Activated gamma-delta T cell (primary cell): ENCODE data around the gene PRSS23.
"Not testable (repeated sequence)": the region's sequence is repeated elsewhere in the genome, so short reads cannot be mapped to it uniquely, and the experiment has no call there.

ENCODE experiments used
- DNase-seq: peaks from one replicate; lab custom pipeline; 2025; lab: John Stamatoyannopoulos, UW

Gene PRSS23

DNA sequence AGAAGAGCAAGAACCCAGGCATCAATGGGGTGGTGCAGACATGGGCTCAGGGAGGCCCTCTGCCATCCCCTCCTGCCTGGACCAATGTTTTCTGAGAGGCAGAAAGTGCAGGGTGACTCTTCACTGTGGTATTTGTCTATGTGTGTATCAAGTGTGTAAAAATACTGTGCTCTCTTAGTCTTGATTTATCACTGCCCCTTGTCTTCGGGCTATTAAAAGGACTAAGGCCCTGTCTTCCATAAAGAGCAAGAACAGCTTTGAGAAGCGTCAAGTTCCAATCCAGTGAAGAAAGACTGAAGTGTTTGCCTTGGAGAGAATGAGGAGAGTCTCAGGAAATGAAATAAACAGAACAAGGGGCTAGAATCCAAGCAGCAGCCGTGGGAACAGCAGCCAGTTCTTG is 14.4 kb downstream of the PRSS23 start:
- DNase-seq = no peak

DNA sequence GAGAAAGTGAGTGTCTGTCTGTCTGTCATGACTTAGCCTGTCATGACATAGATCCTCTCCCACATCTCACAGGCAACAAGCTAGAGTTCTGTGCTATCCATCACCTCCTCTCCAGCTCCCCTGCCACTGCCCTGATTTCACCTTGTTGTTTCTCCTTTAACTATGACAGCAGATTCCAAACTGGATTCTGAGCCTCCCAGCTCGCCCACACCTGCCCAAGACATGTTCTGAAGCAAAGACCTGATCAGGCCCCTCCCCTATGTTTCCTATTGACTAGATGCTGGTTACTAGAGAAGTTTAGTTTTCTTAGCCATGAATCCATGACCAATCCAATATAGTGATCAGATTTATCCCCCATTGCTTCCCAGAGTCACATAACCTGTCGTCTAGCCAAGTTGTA is 15.4 kb downstream of the PRSS23 start:
- no peak for DNase-seq

DNA sequence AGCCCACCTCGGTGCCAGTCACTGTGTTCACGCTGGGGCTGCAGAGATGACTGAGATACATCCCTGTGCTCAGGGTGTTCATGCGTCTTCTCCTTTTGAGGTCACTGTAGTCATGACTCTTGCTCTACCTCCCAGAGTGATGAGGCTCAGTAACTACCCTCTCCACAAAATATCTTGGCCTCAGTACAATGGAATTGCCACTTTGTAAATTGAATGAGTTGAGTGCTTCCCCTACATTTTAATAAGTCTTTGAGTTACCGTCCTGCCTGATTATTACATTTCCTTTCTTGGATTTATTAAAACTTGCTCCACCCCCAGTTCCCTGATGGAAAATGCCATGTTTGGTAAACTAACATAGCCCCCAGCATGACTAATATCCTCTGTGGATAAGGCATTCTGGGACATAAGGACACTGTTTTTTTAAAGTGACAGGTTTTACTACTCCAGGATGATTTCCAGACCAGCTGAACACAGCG is 15.9 kb downstream of the PRSS23 start:
- no peak for DNase-seq

DNA sequence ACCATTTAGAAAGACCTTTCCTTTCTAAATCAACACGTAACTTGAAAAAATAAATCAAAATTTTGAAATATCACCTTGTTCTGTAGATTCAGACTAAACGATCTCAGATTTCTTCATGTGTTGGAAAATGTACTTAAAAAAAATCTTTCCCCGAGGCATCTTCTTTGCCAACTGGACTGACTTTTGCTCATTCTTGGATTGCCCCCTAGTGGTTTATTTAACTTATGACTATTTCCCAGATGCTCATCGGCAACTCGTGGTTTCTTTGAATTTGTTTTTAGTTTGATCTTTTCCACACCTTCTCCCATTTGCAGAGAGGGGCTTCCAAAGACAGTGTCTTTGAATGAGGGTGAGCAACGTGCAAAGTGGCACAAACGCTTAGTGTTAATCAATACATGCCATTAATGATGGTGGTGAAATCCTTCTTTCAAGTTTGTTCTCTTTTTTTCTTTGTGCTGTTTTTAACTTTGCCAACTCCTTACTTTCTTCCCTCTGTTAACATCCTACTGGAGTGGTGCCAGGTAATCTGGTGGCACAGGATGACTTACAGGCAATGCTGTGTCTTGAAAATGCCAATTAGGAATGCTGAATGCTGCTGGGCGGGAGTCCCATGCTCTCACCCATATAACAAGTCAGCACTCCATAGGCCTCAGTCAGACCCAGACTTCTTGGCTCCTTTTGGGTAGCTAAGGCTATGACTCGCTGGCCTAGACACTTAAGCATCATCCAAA is 18.3 kb downstream of the PRSS23 start:
- DNase-seq = no peak

DNA sequence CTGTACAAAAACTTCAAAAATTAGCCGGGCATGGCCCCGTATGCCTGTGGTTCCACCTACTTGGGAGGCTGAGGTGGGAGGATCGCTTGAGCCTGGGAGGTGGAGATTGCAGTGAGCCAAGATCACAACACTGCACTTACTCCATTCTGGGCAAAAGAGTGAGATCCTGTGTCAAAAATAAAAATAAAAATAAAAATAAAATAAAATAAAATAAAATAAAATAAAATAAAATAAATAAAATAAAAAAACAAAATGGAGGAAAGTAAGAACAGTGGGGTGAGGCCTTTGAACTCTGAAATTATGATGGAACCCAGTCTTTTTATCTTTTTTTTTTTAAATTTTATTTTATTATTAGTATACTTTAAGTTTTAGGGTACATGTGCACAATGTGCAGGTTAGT is 23.8 kb downstream of the PRSS23 start:
- not testable (repeated sequence) for DNase-seq

DNA sequence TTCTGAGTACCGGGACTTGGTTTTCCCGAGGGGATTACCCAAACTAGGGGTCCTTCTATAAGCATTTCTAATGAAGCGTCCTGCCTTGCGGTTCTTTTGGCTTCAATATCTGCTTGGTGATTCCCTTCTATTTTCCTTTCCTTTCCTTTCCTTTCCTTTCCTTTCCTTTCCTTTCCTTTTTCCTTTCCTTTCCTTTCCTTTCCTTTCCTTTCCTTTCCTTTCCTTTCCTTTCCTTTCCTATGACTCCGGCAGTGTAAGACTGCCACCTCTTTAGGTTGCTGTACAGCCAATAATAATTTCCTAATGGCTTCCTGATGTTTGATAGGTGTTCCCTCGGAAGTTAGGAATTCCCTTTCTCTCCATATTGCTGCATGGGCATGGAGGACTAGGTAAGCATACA is 34.0 kb downstream of the PRSS23 start:
- not testable (repeated sequence) for DNase-seq

DNA sequence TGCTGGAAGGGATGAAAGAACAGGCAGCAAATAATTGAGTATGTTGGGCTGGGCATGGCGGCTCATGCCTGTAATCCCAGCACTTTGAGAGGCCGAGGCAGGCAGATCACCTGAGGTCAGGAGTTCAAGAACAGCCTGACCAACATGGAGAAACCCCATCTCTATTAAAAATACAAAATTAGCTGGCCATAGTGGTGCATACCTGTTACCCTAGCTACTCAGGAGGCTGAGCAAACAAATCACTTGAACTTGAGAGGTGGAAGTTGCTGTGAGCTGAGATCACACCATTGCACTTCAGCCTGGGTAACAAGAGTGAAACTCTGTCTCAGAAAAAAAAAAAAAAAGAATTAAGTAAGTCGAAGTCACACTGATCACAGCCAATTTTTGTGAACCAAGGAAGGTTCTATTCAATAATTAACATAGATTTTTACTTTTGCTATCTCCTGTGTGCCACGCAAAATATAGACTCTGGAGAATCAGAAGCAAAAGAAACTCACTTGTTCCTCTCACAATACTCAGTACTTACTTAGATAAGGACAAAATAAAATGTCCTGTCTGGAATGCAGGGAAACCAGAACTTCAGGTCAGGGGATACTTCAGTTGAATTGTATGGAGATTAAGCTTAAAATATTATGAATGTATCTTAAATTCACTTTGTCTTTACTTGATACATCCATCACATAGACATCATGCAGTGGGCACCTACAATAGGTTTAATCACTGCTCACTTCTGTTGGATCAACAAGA is 44.6 kb downstream of the PRSS23 start:
- not testable (repeated sequence) for DNase-seq

DNA sequence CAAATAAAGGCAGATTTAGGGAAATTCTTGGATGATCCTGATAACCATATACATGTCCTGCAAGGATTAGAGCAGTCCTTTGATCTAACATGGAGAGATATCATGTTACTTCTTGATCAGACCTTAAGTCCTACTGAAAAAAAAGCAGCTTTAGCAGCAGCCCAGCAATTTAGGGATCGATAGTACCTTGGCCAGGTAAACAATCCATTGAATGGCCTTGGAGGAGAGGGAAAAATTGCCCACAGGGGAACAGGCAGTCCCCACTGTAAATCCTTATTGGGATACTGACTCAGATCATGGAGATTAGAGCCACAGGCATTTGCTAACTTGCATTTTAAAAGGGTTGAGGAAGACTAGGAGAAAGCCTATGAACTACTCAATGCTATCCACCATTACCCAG is 47.8 kb downstream of the PRSS23 start:
- DNase-seq = no peak

DNA sequence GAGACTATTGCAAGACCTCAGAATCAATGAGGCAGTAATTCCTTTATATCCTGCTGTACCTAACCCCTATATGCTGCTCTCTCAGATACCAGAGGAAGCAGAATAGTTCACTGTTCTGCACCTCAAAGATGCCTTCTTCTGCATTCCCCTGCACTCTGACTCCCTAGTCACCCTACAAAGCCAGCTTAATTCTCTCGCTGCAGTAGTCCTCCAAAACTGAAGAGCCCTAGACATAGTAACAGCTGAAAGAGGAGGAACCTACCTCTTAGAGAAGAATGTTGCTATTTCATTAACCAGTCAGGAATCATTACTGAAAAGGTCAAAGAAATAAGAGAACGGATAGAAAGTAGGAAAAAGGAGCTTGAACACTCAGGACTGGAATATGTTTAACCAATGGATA is 49.3 kb downstream of the PRSS23 start:
- DNase-seq = no peak
